Endothelial cell of umbilical vein (primary cell): ENCODE data around the gene TRAPPC4. TPM values are rescaled to one million over a fixed set of nuclear protein-coding genes. Genes with fewer than 3 reads are reported as not detected.
A peak's percentile ranks its signal among the peaks of the same experiment; 100 is the strongest.
"Not testable (repeated sequence)": the region's sequence is repeated elsewhere in the genome, so short reads cannot be mapped to it uniquely, and the experiment has no call there.

Experiments used
- BruUV-seq: library from RNA; stranded (reverse); fragments of 400-500 nt; replicated peaks from 2 replicates; lab custom pipeline; 2021; lab: Mats Ljungman, UMichigan
- CTCF ChIA-PET: fragments of 300-600, 350-600 bp; sonication (Branson Sonifier 250); formaldehyde crosslinking; loops from one replicate; lab custom pipeline; 2021; ENCODE audit warnings: antibody characterized with exemption, inconsistent platforms; lab: Charles Lee
- POLR2A ChIA-PET: fragments of 300-600, 350-600 bp; sonication (Branson Sonifier 250); formaldehyde crosslinking; loops from one replicate; lab custom pipeline; 2021; ENCODE audit warnings: antibody characterized with exemption, inconsistent platforms; lab: Charles Lee
- DNase-seq: peaks from one replicate; pipeline ENCODE4 v3.0.0-alpha.2; 2011; ENCODE audit warnings: low read depth, low spot score
- FAIRE-seq: peaks from 2 replicates; lab custom pipeline; 2011; peaks lifted over from hg19 to GRCh38; lab: Jason Lieb, UNC
- H2AFZ ChIP-seq: 2 replicates; pipeline ENCODE4 v1.6.0; 2012; ENCODE audit warnings: low read depth, low read length, control low read depth, inconsistent platforms
- H3K27ac ChIP-seq: 2 replicates; pipeline ENCODE4 v1.5.1; 2011; ENCODE audit warnings: low read depth, mild to moderate bottlenecking, control low read depth, low read length, moderate library complexity; ENCODE audit not compliant: insufficient read depth
- H3K27me3 ChIP-seq, 2 experiments: 2 replicates each; pipeline versions ENCODE4 v1.6.0 to v1.6.1; 2011; ENCODE audit warnings: low read length in 2 of 2, mixed read lengths in 1 of 2; ENCODE audit not compliant: control insufficient read depth in 2 of 2, insufficient read depth in 2 of 2
- H3K36me3 ChIP-seq, 2 experiments: 2 replicates in 1 of 2; 3 replicates in 1 of 2; pipeline ENCODE4 v1.5.1; 2011; ENCODE audit warnings: low read length in 2 of 2, mild to moderate bottlenecking in 1 of 2, moderate library complexity in 1 of 2; ENCODE audit not compliant: control insufficient read depth in 2 of 2, insufficient read depth in 2 of 2; ENCODE audit errors: extremely low read depth in 1 of 2
- H3K4me1 ChIP-seq: 3 replicates; pipeline ENCODE4 v1.5.1; 2011; ENCODE audit warnings: mild to moderate bottlenecking, low read length; ENCODE audit not compliant: control insufficient read depth, insufficient read depth; ENCODE audit errors: extremely low read depth
- H3K4me2 ChIP-seq: 2 replicates; pipeline ENCODE4 v1.6.1; 2011; ENCODE audit warnings: low read length, control low read depth, mixed read lengths; ENCODE audit not compliant: insufficient read depth
- H3K4me3 ChIP-seq, 3 experiments: fragments of 200-600 bp in 1 of 3; sonication (generic), shearing (Covaris generic) in 1 of 3; replicated peaks in 1 of 3; 2 replicates each; pipeline ENCODE4 v1.5.1; 2011 to 2016; ENCODE audit warnings: control low read depth in 3 of 3, low read length in 3 of 3, mild to moderate bottlenecking in 2 of 3, inconsistent platforms in 1 of 3, low read depth in 1 of 3, moderate library complexity in 1 of 3; ENCODE audit not compliant: insufficient read depth in 1 of 3
- H3K79me2 ChIP-seq: 2 replicates; pipeline ENCODE4 v1.6.0; 2012; ENCODE audit warnings: low read length, inconsistent platforms; ENCODE audit not compliant: control insufficient read depth, insufficient read depth
- H3K9ac ChIP-seq: replicated peaks from 2 replicates; pipeline ENCODE3; 2011; ENCODE audit warnings: low read length, control low read depth; ENCODE audit not compliant: insufficient read depth; ENCODE audit errors: extremely low read depth
- H3K9me1 ChIP-seq: replicated peaks from 3 replicates; pipeline ENCODE4 v1.6.0; 2011; ENCODE audit warnings: mild to moderate bottlenecking, low read length; ENCODE audit not compliant: control insufficient read depth, insufficient read depth; ENCODE audit errors: extremely low read depth
- H3K9me3 ChIP-seq: replicated peaks from 2 replicates; pipeline ENCODE4 v1.5.1; 2012; ENCODE audit warnings: low read length, inconsistent platforms; ENCODE audit not compliant: control insufficient read depth, insufficient read depth
- H4K20me1 ChIP-seq: replicated peaks from 2 replicates; pipeline ENCODE3; 2011; ENCODE audit warnings: mild to moderate bottlenecking, low read length; ENCODE audit not compliant: control insufficient read depth, insufficient read depth; ENCODE audit errors: extremely low read depth
- EZH2 ChIP-seq: IDR thresholded peaks from 2 replicates; pipeline ENCODE4 v1.6.1; 2012; ENCODE audit warnings: borderline replicate concordance, low read depth, mild to moderate bottlenecking, moderate library complexity, low read length, inconsistent platforms; ENCODE audit not compliant: severe bottlenecking
- FOS ChIP-seq: IDR thresholded peaks from 2 replicates; pipeline ENCODE4 v1.6.1; 2011; ENCODE audit warnings: mild to moderate bottlenecking, low read length, moderate library complexity, borderline replicate concordance; ENCODE audit not compliant: insufficient read depth
- GATA2 ChIP-seq: IDR thresholded peaks from 2 replicates; pipeline ENCODE4 v1.7.0; 2011; ENCODE audit warnings: low read depth, mild to moderate bottlenecking, moderate library complexity, mixed read lengths, low read length; ENCODE audit not compliant: insufficient read length, insufficient read depth
- JUN ChIP-seq: IDR thresholded peaks from 2 replicates; pipeline ENCODE4 v1.6.1; 2011; ENCODE audit warnings: borderline replicate concordance, low read depth; ENCODE audit not compliant: insufficient read length, insufficient read depth
- MYC ChIP-seq: IDR thresholded peaks from one replicate; pipeline ENCODE4 v1.6.1; 2011; ENCODE audit warnings: mild to moderate bottlenecking, low read depth, low read length
- POLR2A ChIP-seq: IDR thresholded peaks from 2 replicates; pipeline ENCODE4 v1.6.1; 2012; ENCODE audit warnings: low read depth, mild to moderate bottlenecking, control low read depth, low read length
- POLR2AphosphoS5 ChIP-seq: IDR thresholded peaks from 2 replicates; pipeline ENCODE4 v1.6.1; 2012; ENCODE audit warnings: low read depth, mild to moderate bottlenecking, control low read depth, low read length, moderate library complexity; ENCODE audit not compliant: insufficient read depth
- dilution Hi-C: fragments of 300-500 bp; cut with MboI; formaldehyde crosslinking; loops from one replicate; pipeline ENCODE4 v1.15.0; 2019; ENCODE audit warnings: low sequenced_read_pairs; ENCODE audit not compliant: extremely low pct_ligation_motif_present
- intact Hi-C: fragments of 100-400 bp; cut with micrococcal nuclease; formaldehyde crosslinking; loops from one replicate; pipeline ENCODE4 v1.10.0; 2022
- polyA plus RNA-seq, 4 experiments: library from polyadenylated mRNA; depleted of rRNA in 3 of 4; stranded (reverse) in 3 of 4; unstranded in 1 of 4; fragments of >200 nt; gene quantifications; 2 replicates each; pipeline versions ENCODE4 v1.2.1 to v1.2.3, GENCODE V29; 2011 to 2012; ENCODE audit warnings: missing spikeins in 1 of 4
- total RNA-seq: library from RNA; stranded (reverse); gene quantifications from 2 replicates; pipeline ENCODE4 v1.2.3, GENCODE V29; 2021
- TF ChIP-seq, protein P1 (sequence below): IDR thresholded peaks from 2 replicates; pipeline ENCODE4 v1.6.1; 2011; ENCODE audit not compliant: insufficient read depth, insufficient read length
- TF ChIP-seq, protein P2 (sequence below), 2 donors: IDR thresholded peaks; 1 replicate in 1 of 2; 2 replicates in 1 of 2; pipeline ENCODE4 v1.5.1; 2011; ENCODE audit warnings: low read length in 2 of 2, mild to moderate bottlenecking in 2 of 2, moderate library complexity in 2 of 2, control low read depth in 1 of 2, inconsistent platforms in 1 of 2, low read depth in 1 of 2; ENCODE audit not compliant: insufficient read depth in 1 of 2; ENCODE audit errors: extremely low read depth in 1 of 2

TRAPPC4 gene
- total and polyA plus RNA-seq, 2 donors (not counting 3 experiments of a cell fraction or from before 2014, with no cell fraction given), result 64.2 to 224 TPM

DNA sequence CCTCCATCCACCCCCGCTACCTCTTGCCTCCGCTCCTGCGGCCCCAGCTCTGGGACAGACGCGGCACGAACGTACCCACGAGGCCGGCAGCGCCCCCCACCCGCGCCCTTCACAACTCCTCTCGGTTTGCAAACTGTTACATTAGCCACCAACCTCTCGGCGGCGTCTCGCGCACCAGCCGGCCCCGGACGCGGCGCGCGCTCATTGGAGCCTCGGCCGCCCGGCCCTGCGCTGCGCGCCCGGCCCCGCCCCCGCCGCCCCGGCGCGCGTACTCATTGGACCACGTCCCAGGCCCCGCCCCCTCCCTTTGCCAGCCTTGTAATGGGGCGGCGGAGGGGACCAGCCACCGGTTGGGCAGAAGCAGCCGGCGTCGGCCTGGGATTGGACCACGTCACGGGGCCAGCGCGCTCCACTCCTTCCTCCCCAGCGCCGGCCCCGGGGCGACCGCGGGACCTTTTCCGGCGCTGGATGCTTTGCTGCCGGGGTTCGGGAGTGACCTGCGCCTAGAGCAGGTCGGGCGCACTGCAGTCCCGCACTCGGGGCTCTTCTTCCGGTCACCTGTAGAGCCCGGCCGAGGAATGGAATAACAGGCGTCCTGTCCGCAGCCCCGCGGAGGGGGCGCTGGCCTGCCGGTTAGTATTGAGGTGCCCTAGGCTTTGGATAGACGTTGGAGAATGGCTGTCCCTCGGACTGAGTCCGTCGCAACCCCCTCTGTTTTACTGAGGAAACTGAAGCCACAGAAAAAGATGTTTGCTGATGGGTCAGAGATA, 38.6 kb downstream of the TRAPPC4 start, which contains the start of gene HYOU1:
TSS of gene HYOU1 (minus strand) at position 206 of the 770 bp plus-strand sequence. CDS start 1,045 bp downstream, outside the sequence.
- Histone ChIP-seq H3K27me3 (no peaks in the 10 kb centered on the region), H2AFZ (peak within 1 kb of the TSS; percentile 63), H3K4me2 (peak within 1 kb of the TSS; percentile 75), H3K9me3 (no peaks in the 10 kb centered on the region), H3K79me2 (peaks cover 19% of the 10 kb centered on the region), H3K9me1 (no peaks in the 10 kb centered on the region), H3K36me3 (peaks cover 16 to 30% of the 10 kb centered on the region in 2 experiments), H4K20me1 (no peaks in the 10 kb centered on the region), H3K4me3 (peak within 1 kb of the TSS; percentile 72 to 86 (median 80)), H3K4me1 (peaks cover 11% of the 10 kb centered on the region), H3K27ac (peak within 1 kb of the TSS; percentile 54), H3K9ac (peak within 1 kb of the TSS; percentile 85)
- dilution Hi-C loops (no loop called here), intact Hi-C loops (loop anchor here (1.0 to 5.0 kb wide), 7 partner anchors 10 to 140 kb away; partner anchors contain the start of genes BCL9L, CENATAC, RPS25 and SLC37A4)
- TF ChIP-seq POLR2A, result peak; percentile 84
- TF ChIP-seq GATA2, result no peak
- TF ChIP-seq, protein P1, sequence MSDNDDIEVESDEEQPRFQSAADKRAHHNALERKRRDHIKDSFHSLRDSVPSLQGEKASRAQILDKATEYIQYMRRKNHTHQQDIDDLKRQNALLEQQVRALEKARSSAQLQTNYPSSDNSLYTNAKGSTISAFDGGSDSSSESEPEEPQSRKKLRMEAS, result no peak
- TF ChIP-seq FOS, result no peak
- TF ChIP-seq MYC, result no peak
- TF ChIP-seq EZH2, result no peak
- no peak for TF ChIP-seq JUN
- TF ChIP-seq, protein P2, sequence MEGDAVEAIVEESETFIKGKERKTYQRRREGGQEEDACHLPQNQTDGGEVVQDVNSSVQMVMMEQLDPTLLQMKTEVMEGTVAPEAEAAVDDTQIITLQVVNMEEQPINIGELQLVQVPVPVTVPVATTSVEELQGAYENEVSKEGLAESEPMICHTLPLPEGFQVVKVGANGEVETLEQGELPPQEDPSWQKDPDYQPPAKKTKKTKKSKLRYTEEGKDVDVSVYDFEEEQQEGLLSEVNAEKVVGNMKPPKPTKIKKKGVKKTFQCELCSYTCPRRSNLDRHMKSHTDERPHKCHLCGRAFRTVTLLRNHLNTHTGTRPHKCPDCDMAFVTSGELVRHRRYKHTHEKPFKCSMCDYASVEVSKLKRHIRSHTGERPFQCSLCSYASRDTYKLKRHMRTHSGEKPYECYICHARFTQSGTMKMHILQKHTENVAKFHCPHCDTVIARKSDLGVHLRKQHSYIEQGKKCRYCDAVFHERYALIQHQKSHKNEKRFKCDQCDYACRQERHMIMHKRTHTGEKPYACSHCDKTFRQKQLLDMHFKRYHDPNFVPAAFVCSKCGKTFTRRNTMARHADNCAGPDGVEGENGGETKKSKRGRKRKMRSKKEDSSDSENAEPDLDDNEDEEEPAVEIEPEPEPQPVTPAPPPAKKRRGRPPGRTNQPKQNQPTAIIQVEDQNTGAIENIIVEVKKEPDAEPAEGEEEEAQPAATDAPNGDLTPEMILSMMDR (IDR thresholded peaks at IDR 0.05; ENCODE audit: extremely low read depth in 1 of 2, insufficient read depth in 1 of 2, low read depth in 1 of 2, low read length in 2 of 2), result peak in 1 of 2 donors; percentile 35
- peak; percentile 75 for TF ChIP-seq POLR2AphosphoS5
- CTCF ChIA-PET, result interaction anchor here (0.8 to 3.5 kb wide), 8 partner anchors 8 to 47 kb away, joined by 3 to 29 read pairs (median 3); partner anchors contain the start of genes DPAGT1 and VPS11
- POLR2A ChIA-PET, result interaction anchor here (0.8 to 1.9 kb wide), 2 partner anchors 10 kb away, joined by 3 to 7 read pairs; partner anchors contain the start of gene VPS11
- FAIRE-seq, result peak; percentile 95
- no TSS peak for BruUV-seq
- DNase-seq, result peak; percentile 96

DNA sequence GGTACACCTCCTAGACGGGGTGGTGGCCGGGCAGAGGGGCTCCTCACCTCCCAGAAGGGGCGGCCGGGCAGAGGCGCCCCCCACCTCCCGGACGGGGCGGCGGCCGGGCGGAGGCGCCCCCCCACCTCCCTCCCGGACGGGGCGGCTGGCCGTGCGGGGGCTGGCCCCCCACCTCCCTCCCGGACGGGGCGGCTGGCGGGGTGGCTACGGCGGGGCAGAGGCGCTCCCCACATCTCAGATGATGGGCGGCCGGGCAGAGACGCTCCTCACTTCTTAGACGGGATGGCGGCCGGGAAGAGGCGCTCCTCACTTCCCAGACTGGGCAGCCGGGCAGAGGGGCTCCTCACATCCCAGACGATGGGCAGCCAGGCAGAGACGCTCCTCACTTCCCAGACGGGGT, 40.6 kb downstream of the TRAPPC4 start:
- Histone ChIP-seq H3K79me2 (peaks cover 19% of the 10 kb centered on the region), H3K36me3 (peaks cover 7 to 14% of the 10 kb centered on the region in 2 experiments), H3K4me1 (peaks cover 11% of the 10 kb centered on the region)
- H4K20me1 ChIP-seq, H3K27me3 ChIP-seq, H3K9me3 ChIP-seq, POLR2A ChIA-PET, BruUV-seq, H3K27ac ChIP-seq, H3K4me3 ChIP-seq, FAIRE-seq, H3K9ac ChIP-seq, H3K4me2 ChIP-seq, dilution Hi-C loops, DNase-seq, CTCF ChIA-PET, H3K9me1 ChIP-seq, H2AFZ ChIP-seq: not testable (repeated sequence)
- intact Hi-C loops, result loop anchor here (5.0 kb wide), 2 partner anchors 62 to 132 kb away; partner anchors contain the start of genes BCL9L and CENATAC
